Suppressor macrophage treated with lipopolysaccharide for 1 hour (primary cell): ENCODE measurements around the gene ABCA13.

Experiments
- DNase-seq, 3 donors: peaks; one replicate each; pipeline ENCODE4 v3.0.0-alpha.2; 2020 to 2022

Gene ABCA13

GRCh38 chr7:48380921-48381320 is 209.7 kb downstream of the ABCA13 start:
- DNase-seq, result peak; percentile 70 to 75 (median 73)

GRCh38 chr7:48381571-48381970 is 210.3 kb downstream of the ABCA13 start:
- DNase-seq, result no peak

GRCh38 chr7:48384180-48384752 is 213.0 kb downstream of the ABCA13 start:
- peak in 2 of 3 donors; percentile 17 to 24 for DNase-seq

GRCh38 chr7:48387932-48388331 is 216.7 kb downstream of the ABCA13 start:
- no peak for DNase-seq

- DNase-seq, result peak; percentile 49 to 51 (median 50)
Measured at GRCh38 chr7:48388911-48389310, 217.7 kb downstream of the ABCA13 start.

GRCh38 chr7:48389977-48390376 is 218.7 kb downstream of the ABCA13 start:
- DNase-seq, result peak; percentile 77 to 92 (median 91)

GRCh38 chr7:48390388-48391327 is 219.4 kb downstream of the ABCA13 start:
- peak; percentile 70 to 80 (median 75) for DNase-seq

GRCh38 chr7:48398191-48398590 is 226.9 kb downstream of the ABCA13 start:
- no peak for DNase-seq

- DNase-seq, result no peak
Measured at GRCh38 chr7:48402721-48403120, 231.5 kb downstream of the ABCA13 start.

GRCh38 chr7:48408731-48409130 is 237.5 kb downstream of the ABCA13 start:
- DNase-seq, result no peak

- DNase-seq, result peak; percentile 56 to 60 (median 60)
Measured at GRCh38 chr7:48411619-48412018, 240.4 kb downstream of the ABCA13 start.

GRCh38 chr7:48414011-48414732 is 242.9 kb downstream of the ABCA13 start:
- DNase-seq, result no peak

GRCh38 chr7:48416327-48416908 is 245.2 kb downstream of the ABCA13 start:
- DNase-seq, result no peak

GRCh38 chr7:48419401-48419800 is 248.1 kb downstream of the ABCA13 start:
- DNase-seq, result no peak

GRCh38 chr7:48420206-48420605 is 248.9 kb downstream of the ABCA13 start:
- no peak for DNase-seq

GRCh38 chr7:48421357-48421756 is 250.1 kb downstream of the ABCA13 start:
- DNase-seq, result no peak

GRCh38 chr7:48424731-48425130 is 253.5 kb downstream of the ABCA13 start:
- DNase-seq, result peak in 2 of 3 donors; percentile 14 to 37

GRCh38 chr7:48426331-48426965 is 255.2 kb downstream of the ABCA13 start:
- DNase-seq, result no peak

GRCh38 chr7:48426966-48427555 is 255.8 kb downstream of the ABCA13 start:
- DNase-seq, result no peak

- no peak for DNase-seq
Measured at GRCh38 chr7:48427671-48428070, 256.4 kb downstream of the ABCA13 start.

GRCh38 chr7:48428091-48428684 is 256.9 kb downstream of the ABCA13 start:
- no peak for DNase-seq

GRCh38 chr7:48429117-48429516 is 257.9 kb downstream of the ABCA13 start:
- no peak for DNase-seq
